Transverse colon (tissue), 4 donors: ENCODE results near the gene PIGR. TPM values are rescaled to one million over a fixed set of nuclear protein-coding genes. Genes with fewer than 3 reads are reported as not detected.

ENCODE experiments used
- DNase-seq: peaks from one replicate; pipeline ENCODE4 v3.0.0-alpha.2; 2019
- H3K27ac ChIP-seq, 4 donors: fragments of 200-600 bp; sonication (generic); 2 replicates each; pipeline ENCODE4 v1.5.1; 2016 to 2018; ENCODE audit warnings: inconsistent platforms in 4 of 4
- H3K27me3 ChIP-seq: fragments of 200-600 bp; sonication (generic); 2 replicates; pipeline ENCODE4 v1.5.1; 2017; ENCODE audit warnings: inconsistent platforms
- H3K36me3 ChIP-seq, 4 donors: fragments of 200-600 bp; sonication (generic); 2 replicates each; pipeline ENCODE4 v1.5.1; 2017 to 2019; ENCODE audit warnings: inconsistent platforms in 4 of 4
- H3K4me1 ChIP-seq, 4 donors: fragments of 200-600 bp; sonication (generic); 2 replicates each; pipeline ENCODE4 v1.5.1; 2017 to 2020; ENCODE audit warnings: inconsistent platforms in 4 of 4
- H3K4me3 ChIP-seq, 4 donors: fragments of 200-600 bp; sonication (generic); 1 replicate in 1 of 4; 2 replicates in 3 of 4; pipeline versions ENCODE4 v1.5.1 to v1.6.1; 2017 to 2019; ENCODE audit warnings: inconsistent platforms in 4 of 4
- H3K9me3 ChIP-seq, 2 donors: fragments of 200-600 bp; sonication (generic); 2 replicates each; pipeline ENCODE4 v1.5.1; 2017 to 2019; ENCODE audit warnings: inconsistent platforms in 2 of 2
- EP300 ChIP-seq: sonication (generic); formaldehyde crosslinking; IDR thresholded peaks from one replicate; pipeline ENCODE4 v1.6.1; 2017; ENCODE audit warnings: antibody characterized with exemption, low read depth
- POLR2A ChIP-seq: fragments of 450-650 bp; IDR thresholded peaks from one replicate; pipeline ENCODE4 v1.6.1; 2016; ENCODE audit warnings: antibody characterized with exemption, mild to moderate bottlenecking, moderate library complexity
- POLR2AphosphoS5 ChIP-seq, 3 donors: sonication (generic); formaldehyde crosslinking; IDR thresholded peaks; one replicate each; pipeline ENCODE4 v1.6.1; 2016; ENCODE audit warnings: antibody characterized with exemption in 3 of 3
- WGBS, 2 donors: methylation state at CpG; one replicate each; pipeline ENCODE4 v1.1.5; 2018; ENCODE audit warnings: low coverage in 1 of 2; 5-methylcytosine and 5-hydroxymethylcytosine counted together
- in situ Hi-C, 4 donors: fragments of 200-750 bp; cut with MboI; loops; one replicate each; pipeline versions ENCODE4 v1.15.0 to v1.15.1; 2017; ENCODE audit warnings: low sequenced_read_pairs in 3 of 4, low pct_ligation_motif_present in 1 of 4, low pct_unique_long_range_greater_than_20kb in 1 of 4
- intact Hi-C: fragments of 100-400 bp; cut with DNase I; formaldehyde crosslinking; loops from one replicate; pipeline ENCODE4 v1.15.1; 2023; ENCODE audit warnings: low total_unique reads
- total RNA-seq, 4 donors: library from RNA; depleted of rRNA; stranded (reverse); fragments of >200 nt; gene quantifications; one replicate each; pipeline ENCODE4 v1.1.0, GENCODE V29; 2016
- TF ChIP-seq, protein P1 (sequence below), 5 experiments: fragments of 200-600 bp in 3 of 5; fragments of 450-650 bp in 2 of 5; sonication (generic) in 3 of 5; IDR thresholded peaks; 1 replicate in 2 of 5; 2 replicates in 3 of 5; pipeline ENCODE4 v1.5.1; 2016 to 2017; ENCODE audit warnings: antibody characterized with exemption in 5 of 5, inconsistent platforms in 3 of 5, mild to moderate bottlenecking in 2 of 5, moderate library complexity in 1 of 5

The PIGR gene
- total RNA-seq, 4 donors from 2014 or later, result 3,370 to 10,796 (median 6,659) TPM

DNA sequence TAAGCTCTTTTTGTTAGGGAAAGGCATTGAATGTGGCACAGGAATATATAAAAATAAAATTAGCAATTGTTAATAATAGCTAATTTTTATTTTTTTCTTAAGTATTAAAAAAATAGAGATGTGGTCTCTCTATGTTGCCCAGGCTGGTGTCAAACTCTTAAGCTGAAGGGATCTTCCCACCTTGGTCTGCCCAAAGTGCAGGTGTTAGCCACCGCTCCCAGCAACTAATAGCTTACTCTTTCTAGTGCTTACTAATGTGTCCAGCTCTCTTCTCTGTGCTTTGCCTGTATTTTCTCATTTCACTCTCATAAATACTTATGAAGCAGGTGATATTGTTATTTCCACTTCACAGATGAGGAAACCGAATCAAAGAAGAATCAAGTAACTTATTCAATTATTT lies 62.4 kb downstream of the PIGR start:
- intact Hi-C loops, result no loop called here
- H3K27me3 ChIP-seq, result no peaks in the 10 kb centered on the region
- WGBS, 2 donors, result 93 to 94% methylated on average over 2 of the region's 2 CpGs

DNA sequence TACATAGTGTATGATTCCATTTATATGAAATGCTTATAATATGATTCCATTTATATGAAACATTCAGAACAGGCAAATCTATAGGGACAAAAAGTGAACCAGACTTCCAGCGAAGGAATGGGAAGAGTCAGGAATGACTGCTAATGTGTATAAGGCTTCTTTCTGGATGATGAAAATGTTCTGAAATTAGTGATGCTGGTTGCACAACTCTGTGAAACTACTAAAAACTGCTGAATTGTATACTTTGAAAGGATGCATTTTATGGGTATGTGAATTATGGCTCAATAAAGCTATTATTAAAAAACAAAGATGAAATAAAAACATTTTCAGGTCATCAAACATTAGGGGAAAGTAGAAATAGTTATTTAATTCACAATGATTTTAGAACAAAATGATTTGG lies 63.1 kb downstream of the PIGR start:
- Histone ChIP-seq H3K4me1 (no peaks in the 10 kb centered on the region), H3K36me3 (no peaks in the 10 kb centered on the region), H3K4me3 (no peak overlapping the region), H3K27me3 (no peaks in the 10 kb centered on the region), H3K9me3 (peaks cover 5 to 12% of the 10 kb centered on the region in 2 donors), H3K27ac (no peak overlapping the region)
- DNase-seq, result no peak
- in situ Hi-C loops, result no loop called here
- intact Hi-C loops, result no loop called here
- no peak for TF ChIP-seq POLR2A
- TF ChIP-seq POLR2AphosphoS5 (IDR thresholded peaks at IDR 0.05), result no peak
- TF ChIP-seq, protein P1, sequence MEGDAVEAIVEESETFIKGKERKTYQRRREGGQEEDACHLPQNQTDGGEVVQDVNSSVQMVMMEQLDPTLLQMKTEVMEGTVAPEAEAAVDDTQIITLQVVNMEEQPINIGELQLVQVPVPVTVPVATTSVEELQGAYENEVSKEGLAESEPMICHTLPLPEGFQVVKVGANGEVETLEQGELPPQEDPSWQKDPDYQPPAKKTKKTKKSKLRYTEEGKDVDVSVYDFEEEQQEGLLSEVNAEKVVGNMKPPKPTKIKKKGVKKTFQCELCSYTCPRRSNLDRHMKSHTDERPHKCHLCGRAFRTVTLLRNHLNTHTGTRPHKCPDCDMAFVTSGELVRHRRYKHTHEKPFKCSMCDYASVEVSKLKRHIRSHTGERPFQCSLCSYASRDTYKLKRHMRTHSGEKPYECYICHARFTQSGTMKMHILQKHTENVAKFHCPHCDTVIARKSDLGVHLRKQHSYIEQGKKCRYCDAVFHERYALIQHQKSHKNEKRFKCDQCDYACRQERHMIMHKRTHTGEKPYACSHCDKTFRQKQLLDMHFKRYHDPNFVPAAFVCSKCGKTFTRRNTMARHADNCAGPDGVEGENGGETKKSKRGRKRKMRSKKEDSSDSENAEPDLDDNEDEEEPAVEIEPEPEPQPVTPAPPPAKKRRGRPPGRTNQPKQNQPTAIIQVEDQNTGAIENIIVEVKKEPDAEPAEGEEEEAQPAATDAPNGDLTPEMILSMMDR (IDR thresholded peaks at IDR 0.05), result no peak
- no peak for TF ChIP-seq EP300
- WGBS, 2 donors, result 82 to 91% methylated on average over 1 of the region's 1 CpG

More for the DNA sequence above, 62.4 kb downstream of the PIGR start:
- Histone ChIP-seq H3K9me3 (peaks cover 0 to 6% of the 10 kb centered on the region in 2 donors), H3K27ac (no peak overlapping the region), H3K4me1 (no peaks in the 10 kb centered on the region), H3K36me3 (no peaks in the 10 kb centered on the region), H3K4me3 (no peak overlapping the region)
- in situ Hi-C loops, result no loop called here
- TF ChIP-seq POLR2A (no peak), EP300 (no peak), POLR2AphosphoS5 (IDR thresholded peaks at IDR 0.05) (no peak)
- TF ChIP-seq, protein P1 (IDR thresholded peaks at IDR 0.05), result no peak
- no peak for DNase-seq

DNA sequence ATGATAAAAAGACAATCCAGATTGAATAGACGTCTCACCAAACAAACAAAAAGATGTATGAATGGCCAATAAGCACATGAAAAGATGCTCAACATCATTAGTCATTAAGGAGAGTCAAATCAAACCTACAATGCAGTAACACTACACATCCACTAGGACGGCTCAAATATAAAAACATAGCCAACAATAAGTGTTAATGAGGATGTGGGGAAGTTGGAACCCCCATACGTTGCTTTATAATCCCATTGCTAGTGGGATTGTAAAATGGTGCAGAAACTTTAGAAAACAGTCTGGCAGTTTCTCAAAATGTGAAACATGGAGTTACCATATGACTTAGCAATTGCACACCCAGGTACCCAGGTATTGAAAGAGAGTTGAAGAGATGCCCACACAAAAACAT lies 63.7 kb downstream of the PIGR start:
- Histone ChIP-seq H3K4me1 (no peaks in the 10 kb centered on the region), H3K36me3 (no peaks in the 10 kb centered on the region), H3K4me3 (no peak overlapping the region), H3K27ac (no peak overlapping the region), H3K27me3 (no peaks in the 10 kb centered on the region), H3K9me3 (peaks cover 11 to 12% of the 10 kb centered on the region in 2 donors)
- intact Hi-C loops, result no loop called here
- DNase-seq, result no peak
- WGBS, 2 donors, result 65 to 70% methylated on average over 3 of the region's 3 CpGs
- TF ChIP-seq POLR2A, result no peak
- TF ChIP-seq, protein P1 (IDR thresholded peaks at IDR 0.05), result peak in 1 of 5 experiments; percentile 11
- in situ Hi-C loops, result no loop called here

DNA sequence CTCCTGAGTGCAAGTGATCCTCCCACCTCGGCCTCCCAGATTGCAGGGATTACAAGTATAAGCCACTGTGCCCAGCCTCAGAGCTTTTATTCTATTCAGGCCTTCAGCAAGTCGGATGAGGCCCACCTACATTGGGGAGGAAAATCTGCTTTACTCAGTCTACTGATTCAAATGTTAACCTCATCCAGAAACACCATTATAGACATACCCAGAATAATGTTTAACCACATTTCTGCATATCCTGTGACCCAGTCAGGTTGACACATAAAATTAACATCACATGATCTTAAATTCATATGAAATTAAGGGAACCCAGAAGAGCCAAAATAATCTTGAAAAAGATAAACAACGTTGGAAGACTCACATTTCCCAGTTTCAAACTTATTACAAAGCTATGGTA lies 66.0 kb downstream of the PIGR start:
- DNase-seq, result no peak
- Histone ChIP-seq H3K27me3 (no peaks in the 10 kb centered on the region), H3K36me3 (no peaks in the 10 kb centered on the region), H3K27ac (no peak overlapping the region), H3K4me3 (no peak overlapping the region), H3K9me3 (peaks cover 11 to 15% of the 10 kb centered on the region in 2 donors), H3K4me1 (no peaks in the 10 kb centered on the region)
- intact Hi-C loops (no loop called here), in situ Hi-C loops (no loop called here)
- WGBS, 2 donors, result 68 to 77% methylated on average over 3 of the region's 3 CpGs
- TF ChIP-seq, protein P1 (IDR thresholded peaks at IDR 0.05), result no peak
- TF ChIP-seq POLR2A, result no peak
- no peak for TF ChIP-seq POLR2AphosphoS5 (IDR thresholded peaks at IDR 0.05)
- no peak for TF ChIP-seq EP300

Other genes starting within 250 kb of the PIGR start
- gene IL19, start 175.7 kb downstream of the PIGR start, total RNA-seq, result not detected
- gene IL10, start 174.0 kb downstream of the PIGR start, total RNA-seq, result 1 to 10 TPM in 2 of 4 donors, not detected in 2; 1.6 to 4.4 TPM
- gene IL20, start 80.8 kb downstream of the PIGR start, total RNA-seq, result not detected
- gene IL24, start 49.0 kb downstream of the PIGR start, total RNA-seq, result not detected
- 10 to 100 TPM in 2 of 4 donors, 1 to 10 TPM in 1, under 1 TPM in 1; 1.00 to 51.6 (median 15.9) TPM for gene FCMR, start 24.5 kb downstream of the PIGR start, total RNA-seq
- gene FCAMR, start 24.0 kb upstream of the PIGR start, total RNA-seq, result 1 to 10 TPM in 1 of 4 donors, under 1 TPM in 2, not detected in 1; 0.37 to 2.4 (median 0.64) TPM
- gene C1orf116, start 86.3 kb upstream of the PIGR start, total RNA-seq, result 10 to 100 TPM; 25.7 to 41.2 (median 29.2) TPM
- 10 to 100 TPM in 2 of 4 donors, 1 to 10 TPM in 2; 9.0 to 17.5 (median 12.0) TPM for gene YOD1, start 104.7 kb upstream of the PIGR start, total RNA-seq
- gene PFKFB2, start 106.8 kb upstream of the PIGR start, total RNA-seq, result 100 to 1,000 TPM in 1 of 4 donors, 10 to 100 TPM in 3; 84.2 to 155 (median 91.1) TPM
- 10 to 100 TPM in 1 of 4 donors, 1 to 10 TPM in 2, not detected in 1; 3.7 to 16.8 (median 9.8) TPM for gene C4BPB, start 142.4 kb upstream of the PIGR start, total RNA-seq
- gene C4BPA, start 157.8 kb upstream of the PIGR start, total RNA-seq, result 1 to 10 TPM in 3 of 4 donors, not detected in 1; 2.2 to 4.4 (median 2.5) TPM